Stimulated activated CD4-positive, alpha-beta T cell treated with anti-CD3 and anti-CD28 coated beads, Interleukin-12 subunit alpha, Interleukin-12 subunit beta, amount 100 ng/mL, for 4 hours (primary cell): ENCODE data around the gene PCDH18.
"Not testable (repeated sequence)": the region's sequence is repeated elsewhere in the genome, so short reads cannot be mapped to it uniquely, and the experiment has no call there.

ENCODE experiments used
- DNase-seq: peaks from one replicate; pipeline ENCODE4 v3.0.0-alpha.2; 2020

The PCDH18 gene

DNA sequence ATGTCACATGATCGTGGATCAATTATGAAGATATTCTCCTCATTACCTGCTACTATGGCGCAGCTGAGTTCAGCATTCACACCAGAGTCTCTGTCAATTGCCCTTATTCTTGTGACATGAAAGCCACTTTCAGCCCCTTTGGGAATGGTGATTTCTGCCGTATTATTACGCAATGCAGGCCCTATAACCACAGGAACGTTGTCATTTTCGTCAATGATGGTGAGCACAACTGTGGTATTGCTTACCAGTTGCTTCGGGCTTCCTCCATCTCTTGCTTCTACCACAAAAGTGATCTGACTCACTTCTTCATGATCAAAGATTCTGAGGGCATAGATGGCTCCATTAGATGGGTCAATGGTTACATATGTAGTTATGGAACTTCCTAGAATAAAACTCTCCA is 2.1 kb downstream of the PCDH18 start:
- DNase-seq, result no peak

DNA sequence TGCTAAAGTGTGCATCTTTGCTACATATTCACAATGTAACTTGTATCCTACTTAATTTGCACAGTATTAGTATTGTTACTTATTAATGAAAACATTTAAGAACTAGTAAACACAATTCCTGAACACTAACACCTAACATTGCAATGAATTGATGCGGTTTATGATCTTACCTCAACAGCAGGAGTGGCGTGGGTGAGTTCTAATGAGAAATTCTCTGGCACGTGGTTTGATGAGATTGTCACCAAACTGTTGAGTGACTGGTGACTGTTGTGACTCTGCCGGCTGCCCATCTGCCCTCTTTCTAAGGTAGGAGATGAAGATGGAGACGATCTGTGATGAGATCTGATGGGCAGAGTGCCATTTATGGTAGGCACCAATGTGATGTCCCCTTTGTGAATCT is 2.9 kb downstream of the PCDH18 start:
- DNase-seq, result no peak

DNA sequence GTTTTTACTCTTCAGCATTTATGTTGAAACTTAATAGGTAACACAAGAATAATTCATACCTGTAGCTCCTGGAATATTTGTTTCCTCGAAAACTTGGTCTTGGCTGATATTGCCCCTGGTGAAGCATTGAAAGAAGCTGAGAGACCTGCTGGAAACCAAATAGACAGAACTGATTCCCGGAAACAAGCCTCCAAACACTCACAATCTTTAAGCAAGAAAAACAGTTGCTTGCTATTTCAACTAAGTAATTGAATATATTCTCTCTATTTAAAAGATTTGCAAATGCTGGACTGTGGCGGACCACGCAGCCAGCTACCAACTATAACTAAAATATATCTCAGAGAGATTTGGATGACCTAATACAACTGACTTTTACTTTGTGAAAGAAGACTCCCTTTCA is 3.6 kb downstream of the PCDH18 start:
- no peak for DNase-seq

DNA sequence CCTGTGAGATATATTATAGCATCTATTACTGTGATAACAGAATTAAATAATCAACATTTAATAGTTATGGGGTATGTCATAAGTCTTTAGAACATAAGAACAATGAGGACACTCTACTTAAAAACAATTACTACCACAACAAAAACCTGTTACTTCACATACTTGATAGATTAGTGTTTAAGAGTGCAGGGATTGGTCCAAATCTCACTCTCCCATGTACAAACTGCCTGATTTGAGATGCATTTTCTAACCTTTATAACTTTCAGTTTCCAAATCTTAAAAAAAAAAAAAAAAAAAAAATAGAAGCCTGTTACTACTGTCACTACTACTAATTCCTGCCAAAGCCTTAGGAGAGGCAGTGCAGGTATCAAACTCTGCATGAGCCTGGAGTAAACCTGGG is 5.6 kb downstream of the PCDH18 start:
- no peak for DNase-seq

DNA sequence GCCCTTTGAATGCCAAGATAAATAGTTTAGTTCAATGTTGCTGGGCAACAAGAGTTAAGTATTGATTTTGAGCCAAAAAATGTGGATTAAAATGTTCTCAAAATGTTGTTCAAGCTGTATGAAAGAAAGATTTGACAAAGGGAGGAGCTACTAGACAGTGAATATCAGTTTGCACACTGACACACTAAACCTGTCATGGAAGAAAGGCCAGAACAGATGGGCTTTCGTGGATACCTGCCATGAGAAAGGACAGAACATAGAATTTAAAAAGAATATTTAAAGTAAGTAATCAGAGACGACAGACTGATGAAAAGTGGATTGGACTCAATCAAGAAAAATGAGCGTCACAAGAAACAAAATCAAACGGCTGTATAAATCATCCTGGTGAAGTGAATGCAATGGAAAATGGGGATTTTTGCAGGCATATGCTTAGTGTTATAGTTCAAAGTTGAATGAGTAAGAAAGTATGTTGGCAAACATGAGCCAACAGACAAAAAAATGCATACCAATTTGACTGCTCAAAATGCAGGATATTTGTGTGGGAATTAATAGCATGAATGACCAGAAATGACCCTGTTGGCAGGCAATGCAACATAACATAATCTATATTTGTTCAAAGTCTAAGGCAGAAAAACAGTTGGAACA is 7.4 kb downstream of the PCDH18 start:
- no peak for DNase-seq

DNA sequence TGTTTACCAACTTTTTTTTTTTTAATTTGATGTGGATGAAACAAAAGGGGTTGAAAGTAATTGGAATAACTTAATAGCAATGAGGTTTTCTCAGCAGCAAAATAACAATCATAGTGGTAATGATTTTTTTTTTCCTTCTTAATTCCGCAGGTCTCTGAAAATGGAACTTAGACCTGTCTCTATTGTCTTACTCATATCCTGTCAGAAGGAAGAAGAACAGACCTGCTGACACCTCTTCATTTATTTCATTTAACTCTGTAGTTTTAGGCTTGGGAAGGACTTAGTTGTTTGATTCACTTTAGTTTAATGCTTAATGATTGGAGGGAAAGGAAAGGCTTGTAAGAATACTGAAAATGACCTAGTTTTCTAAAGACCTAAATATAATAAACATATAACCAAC is 9.0 kb downstream of the PCDH18 start:
- DNase-seq, result no peak

DNA sequence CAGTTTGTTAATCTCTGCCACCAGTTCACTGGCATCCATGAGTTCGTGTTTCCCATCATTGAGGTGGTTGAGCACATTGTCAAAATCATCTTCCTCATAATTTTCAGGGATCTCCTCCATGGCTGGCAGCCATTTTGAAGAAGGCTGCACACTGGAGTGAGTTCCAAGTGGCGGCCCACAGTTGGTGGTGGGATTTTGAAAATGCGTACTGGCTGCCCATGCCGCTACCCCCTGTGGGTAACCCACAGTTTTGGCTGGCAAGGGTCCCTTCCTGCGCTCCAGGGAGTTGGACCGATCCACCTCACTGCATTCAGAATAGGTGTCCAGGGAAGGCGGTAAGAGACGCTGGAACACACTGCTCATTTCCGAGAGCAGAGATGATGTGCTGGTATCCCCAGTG is 11.2 kb downstream of the PCDH18 start:
- DNase-seq, result no peak

DNA sequence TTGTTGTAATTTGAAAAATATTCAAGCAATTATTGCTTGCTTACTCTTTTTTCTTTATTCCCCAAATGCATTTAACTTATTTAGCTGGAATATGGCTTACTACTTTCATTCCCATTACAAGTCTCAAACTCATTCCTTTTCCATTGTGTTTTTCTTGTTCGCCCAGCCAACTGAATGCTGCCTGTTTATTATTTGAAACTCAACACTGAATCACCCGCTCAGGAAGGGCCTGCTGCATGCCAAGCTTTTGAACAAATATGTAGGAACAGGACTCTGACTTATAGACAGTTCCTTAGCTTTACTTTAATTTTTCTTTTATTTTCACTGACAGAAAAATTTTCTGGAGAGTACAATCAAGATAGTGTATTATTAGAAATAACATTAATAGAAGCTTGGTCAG is 12.9 kb downstream of the PCDH18 start:
- no peak for DNase-seq

DNA sequence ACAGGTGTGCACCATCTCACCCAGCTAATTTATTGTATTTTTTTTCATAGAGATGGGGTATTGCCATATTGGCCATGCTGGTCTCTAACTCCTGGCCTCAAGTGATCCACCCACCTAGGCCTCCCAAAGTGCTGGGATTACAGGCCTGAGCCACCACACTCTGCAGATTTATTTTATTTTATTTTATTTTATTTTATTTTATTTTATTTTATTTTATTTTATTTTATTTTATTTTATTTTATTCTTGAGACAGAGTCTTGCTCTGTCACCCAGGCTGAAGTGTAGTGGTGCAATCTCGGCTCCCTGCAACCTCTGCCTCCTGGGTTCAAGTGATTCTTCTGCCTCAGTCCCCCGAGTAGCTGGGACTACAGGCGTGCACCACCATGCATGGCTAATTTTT is 15.0 kb downstream of the PCDH18 start:
- not testable (repeated sequence) for DNase-seq

DNA sequence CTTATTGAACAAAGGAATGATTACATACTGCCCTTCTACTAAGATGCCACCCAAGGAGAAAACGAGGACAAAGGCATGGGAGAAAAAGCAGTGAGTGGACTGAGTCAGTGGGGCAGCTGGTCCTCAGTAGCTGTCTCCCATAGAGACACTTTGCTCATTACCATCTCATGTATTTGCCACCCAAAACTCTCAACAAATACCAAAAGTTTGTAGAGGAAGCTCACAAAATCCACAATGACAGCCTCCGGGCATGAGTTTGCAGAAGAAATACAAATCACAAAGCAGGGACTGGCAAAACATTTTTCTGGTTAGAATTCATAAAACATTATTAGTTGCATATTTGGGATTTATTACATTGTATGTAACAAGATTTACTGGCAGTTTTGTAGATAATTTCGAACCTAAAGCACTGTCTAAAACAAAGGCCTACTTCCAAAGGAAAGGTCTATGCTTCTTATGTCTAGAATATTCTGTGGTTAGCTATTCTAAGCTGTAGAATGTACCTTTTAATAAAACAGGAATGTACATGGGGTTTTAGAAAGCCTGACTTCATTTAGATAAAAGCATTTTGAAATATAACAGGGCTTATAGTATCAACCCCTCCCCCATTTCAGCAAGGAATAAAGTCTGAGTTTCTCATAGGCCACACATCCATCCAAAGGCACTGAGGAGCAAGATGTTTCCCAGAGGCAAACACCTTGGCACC is 17.7 kb downstream of the PCDH18 start:
- DNase-seq, result no peak

DNA sequence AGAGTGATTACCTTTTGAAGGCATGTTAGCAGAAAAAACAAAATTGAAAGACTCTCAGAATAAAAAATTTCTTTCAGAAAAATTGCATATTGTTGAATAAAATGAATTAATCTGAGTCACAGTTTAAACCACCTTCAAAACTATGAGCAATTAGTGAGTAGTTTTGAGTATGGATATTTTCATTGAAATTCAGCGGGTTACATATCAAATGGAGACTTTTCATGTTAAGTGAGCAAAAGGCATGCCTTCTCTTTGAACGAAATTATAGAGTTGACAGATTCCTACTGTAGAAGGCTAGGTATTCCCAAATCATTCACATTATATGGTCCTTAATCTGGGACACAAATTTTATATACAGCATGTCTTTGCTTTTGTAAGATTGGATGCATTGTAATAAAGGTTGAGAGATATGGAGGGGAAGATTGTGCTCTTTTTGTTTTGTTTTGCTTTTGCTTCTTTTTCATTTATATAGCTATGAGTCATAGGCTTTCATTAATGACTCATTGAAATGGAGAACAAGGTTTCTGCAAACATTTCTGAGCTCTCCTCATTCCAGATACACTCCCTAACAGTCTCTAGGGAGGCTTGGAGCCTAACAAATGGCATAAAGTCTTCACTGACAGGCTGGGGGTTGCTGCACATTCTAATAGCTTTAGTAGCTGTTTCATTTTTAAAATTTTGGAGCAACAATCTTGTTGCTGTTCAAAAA is 21.6 kb downstream of the PCDH18 start:
- no peak for DNase-seq

DNA sequence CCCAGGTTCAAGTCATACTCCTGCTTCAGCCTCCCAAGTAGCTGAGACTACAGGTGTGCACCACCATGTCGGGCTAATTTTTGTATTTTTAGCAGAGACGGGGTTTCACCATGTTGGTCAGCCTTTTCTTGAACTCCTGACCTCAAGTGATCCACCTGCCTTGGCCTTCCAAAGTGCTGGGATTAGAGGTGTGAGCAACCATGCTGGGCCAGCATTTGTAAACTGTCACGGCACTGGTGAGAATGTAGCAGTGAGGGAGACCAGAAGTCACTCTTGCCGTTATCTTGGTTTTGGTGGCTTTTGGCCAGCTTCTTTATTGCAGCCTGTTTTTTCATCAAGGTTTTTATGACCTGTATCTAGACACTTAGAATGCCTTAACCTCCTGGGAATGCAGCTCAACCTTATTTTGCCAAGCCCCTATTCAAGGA is 22.4 kb downstream of the PCDH18 start:
- DNase-seq, result no peak

DNA sequence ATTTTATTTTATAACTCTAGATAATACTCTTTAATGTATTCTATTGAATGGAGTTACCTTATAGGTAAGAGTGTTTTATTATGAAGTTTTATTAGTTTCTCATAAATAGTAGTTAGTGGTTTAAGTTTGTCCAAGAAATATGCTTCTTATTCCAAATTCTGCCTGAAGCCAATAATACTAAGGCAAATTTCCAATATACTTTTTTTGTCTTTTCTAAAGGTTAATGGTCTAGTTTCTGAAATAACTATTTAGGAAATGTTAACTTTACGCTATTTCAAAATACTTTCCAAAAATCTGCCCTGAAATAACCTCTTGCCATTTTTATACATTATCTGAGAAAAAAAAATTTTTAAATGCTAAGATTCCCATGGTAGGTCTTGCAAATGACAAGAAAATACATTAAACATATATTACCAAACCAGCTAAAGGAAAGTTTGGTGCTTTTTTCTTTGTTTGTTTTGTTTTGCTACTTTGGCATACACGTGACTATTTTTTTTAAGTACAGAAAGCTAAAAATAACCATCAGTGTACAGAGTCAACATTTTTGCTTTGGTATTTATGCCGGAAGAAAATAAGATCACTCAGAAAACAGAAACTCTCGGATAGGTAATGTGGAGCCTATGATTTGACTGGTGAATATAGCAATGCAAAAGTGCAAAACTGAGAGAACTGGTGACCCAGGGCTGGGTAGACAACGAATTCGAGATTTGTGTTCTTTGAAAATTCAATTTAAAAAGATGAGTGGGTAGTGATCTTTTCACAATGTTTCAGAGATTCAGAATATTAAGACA is 29.8 kb downstream of the PCDH18 start:
- no peak for DNase-seq

DNA sequence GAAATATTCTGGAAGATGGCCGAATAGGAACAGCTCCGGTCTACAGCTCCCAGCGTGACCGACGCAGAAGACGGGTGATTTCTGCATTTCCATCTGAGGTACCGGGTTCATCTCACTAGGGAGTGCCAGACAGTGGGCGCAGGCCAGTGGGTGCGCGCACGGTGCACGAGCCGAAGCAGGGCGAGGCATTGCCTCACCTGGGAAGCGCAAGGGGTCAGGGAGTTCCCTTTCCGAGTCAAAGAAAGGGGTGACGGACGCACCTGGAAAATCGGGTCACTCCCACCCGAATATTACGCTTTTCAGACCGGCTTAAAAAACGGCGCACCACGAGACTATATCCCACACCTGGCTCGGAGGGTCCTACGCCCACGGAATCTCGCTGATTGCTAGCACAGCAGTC is 36.0 kb downstream of the PCDH18 start:
- DNase-seq, result not testable (repeated sequence)

DNA sequence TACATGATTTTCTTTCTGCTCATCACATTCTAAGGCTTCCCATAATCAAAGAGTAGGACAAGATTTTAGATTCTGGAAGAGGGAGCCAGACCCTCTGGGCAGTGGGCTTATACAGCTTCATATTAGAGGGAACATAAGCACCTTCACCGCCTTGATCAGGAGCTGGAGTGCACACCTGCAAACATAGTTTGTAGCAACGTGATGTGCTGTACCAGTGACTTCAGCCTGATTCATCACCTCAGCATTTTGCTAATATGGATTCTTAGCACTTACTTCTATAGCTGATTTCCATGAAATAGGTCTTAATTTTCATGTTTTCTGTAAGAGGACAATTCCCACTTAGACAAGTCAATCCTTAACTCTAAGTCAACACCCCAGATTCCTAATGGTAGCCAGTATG is 36.7 kb downstream of the PCDH18 start:
- no peak for DNase-seq

DNA sequence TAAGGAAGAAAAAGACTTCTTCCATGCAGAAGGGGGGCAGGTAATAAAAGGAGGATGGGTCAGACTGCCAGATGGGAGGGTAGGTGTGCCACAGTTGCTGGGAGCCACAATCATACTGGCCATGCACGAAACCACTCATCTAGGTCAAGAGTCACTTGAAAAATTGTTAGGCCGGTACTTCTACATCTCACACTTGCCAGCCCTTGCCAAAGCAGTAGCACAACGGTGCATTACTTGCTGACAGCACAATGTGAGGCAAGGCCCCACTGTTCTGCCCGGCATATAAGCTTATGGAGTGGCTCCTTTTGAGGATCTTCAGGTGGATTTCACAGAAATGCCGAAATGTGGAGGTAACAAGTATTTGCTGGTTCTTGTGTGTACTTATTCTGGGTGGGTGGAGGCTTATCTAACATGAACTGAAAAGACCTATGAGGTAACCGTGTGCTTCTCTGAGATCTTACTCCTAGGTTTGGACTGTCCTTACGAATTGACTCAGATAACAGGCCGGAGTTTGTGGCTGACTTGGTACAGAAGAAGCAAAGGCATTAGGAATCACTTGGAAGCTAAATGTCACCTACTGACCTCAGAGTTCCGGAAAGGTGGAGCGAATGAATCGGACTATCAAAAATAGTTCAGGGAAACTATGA is 48.9 kb downstream of the PCDH18 start:
- DNase-seq, result not testable (repeated sequence)

DNA sequence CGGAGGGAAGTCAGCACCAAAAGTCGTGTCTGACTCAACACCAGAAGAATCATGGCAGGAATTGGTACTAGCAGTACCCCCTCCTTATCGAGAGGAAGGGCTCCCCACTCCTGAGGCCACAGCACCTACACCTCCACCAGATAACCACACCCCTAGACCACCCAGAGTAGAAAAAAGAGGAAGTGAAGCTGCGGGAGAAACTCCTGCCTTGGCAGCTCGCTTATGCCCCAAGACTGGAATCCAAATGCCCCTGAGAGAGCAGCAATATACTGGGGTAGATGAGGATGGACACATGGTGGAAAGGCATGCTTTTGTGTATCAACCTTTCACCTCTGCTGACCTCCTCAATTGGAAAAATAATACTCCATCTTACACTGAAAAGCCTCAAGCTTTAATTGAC is 52.6 kb downstream of the PCDH18 start:
- DNase-seq, result not testable (repeated sequence)

DNA sequence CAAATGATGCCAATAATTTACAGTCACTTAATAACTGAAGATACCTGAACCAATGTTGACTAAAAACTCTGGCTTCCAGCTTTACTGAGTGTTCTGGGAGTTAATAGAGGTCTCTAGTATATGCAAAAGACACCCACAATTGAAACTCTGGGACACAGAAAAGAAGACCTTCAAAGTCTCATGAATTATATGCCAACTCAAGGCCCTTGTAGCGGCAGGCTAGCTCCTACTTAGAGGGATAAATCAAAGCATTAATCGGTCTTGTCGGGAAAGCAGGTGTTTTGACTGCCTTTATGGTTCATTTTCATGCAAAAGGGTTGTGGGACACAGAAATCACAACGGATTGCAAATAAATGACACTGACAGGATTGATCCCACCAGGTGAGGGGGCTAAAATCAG is 55.9 kb downstream of the PCDH18 start:
- no peak for DNase-seq

DNA sequence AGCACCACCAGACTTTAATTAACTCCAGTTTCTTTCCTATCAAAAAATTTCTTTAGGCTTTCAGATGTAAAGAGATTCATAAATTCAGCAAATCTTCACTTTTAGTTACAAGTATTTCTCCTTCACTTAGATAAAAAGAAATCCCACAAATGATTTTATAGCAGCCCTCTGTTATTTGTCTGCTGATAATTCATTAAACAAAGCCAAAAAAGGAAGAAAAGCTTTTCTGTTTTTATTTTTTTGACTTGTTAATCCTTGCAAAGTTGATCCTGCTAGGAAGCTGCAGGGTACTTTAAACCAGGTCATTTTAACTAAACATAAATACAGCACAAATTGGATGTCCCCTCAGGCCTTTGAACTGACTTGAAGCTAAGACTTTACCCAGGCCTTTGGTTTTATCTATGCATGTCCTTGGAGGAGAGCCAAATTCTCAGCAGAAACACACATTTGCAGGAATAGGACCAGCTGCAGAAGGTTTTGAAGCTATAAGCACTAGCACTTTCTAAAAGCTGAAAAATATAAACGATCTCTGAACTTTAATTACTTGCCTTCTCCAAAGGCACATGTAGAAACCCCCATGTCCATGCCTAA is 57.5 kb downstream of the PCDH18 start:
- no peak for DNase-seq

DNA sequence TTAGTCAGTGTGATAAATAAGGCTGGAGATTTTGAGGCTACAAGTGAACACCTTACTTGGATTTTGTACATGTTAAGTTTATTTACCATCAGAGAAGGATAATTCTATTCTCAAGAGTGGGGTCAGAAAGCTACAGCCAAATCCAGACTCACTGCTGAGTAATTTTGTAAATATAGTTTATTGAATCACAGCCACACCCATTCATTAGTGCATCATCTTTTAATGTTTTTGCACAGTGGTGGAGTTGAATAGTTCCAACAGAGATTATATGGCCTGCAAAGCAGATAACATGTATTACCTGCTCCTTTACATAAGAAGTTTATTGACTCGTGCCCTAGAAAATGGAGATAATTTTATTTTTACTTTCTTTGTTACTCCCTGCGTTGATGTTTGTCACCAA is 60.4 kb downstream of the PCDH18 start:
- DNase-seq, result no peak

DNA sequence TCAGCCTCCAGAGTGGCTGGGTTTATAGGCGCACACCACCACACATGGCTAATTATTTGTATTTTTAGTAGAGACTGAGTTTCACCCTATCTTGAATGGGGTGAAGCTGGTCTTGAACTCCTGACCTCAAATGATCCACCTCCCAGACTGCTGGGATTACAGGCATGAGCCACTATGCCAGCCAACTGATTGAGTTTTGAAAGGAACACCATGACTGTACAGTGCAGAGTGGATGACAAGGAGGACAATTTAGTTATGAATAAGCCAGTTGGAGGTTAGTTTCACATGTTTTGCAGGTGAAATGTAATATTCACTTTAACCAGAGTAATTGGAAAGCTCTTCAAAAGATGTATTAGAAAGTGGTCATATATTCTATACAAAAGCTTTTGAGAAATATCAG is 60.8 kb downstream of the PCDH18 start:
- DNase-seq, result no peak

DNA sequence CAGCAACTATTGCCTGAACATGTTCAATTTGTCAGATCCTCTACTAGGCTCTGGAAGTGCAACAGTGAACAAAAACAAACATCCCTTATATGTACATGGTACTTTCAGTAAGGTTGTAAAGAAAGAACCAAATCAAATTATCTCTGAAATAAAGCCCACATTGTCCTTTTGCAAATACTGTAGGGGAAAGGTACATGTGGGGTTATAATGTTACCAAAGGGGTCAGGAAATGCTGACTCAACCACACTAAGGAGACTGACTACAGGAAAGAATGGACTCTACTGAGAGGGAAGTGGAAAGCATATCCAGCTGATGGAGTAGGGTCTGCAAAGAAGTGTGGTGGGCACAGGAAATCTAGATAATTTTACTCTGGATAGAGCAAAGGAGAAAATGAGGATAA is 61.5 kb downstream of the PCDH18 start:
- DNase-seq, result no peak
